Keratinocyte (primary cell): ENCODE data around the gene SND1. TPM values are rescaled to one million over a fixed set of nuclear protein-coding genes. Genes with fewer than 3 reads are reported as not detected.

Experiments
- DNase-seq: peaks from one replicate; pipeline ENCODE4 v3.0.0-alpha.2; 2011; ENCODE audit warnings: low read depth, missing footprints, low spot score
- FAIRE-seq: peaks from 2 replicates; lab custom pipeline; 2011; peaks lifted over from hg19 to GRCh38; lab: Jason Lieb, UNC
- H2AFZ ChIP-seq: 2 replicates; pipeline ENCODE4 v1.6.0; 2012; ENCODE audit warnings: low read length, control low read depth, inconsistent platforms; ENCODE audit not compliant: control insufficient read depth
- H3K27ac ChIP-seq: 2 replicates; pipeline ENCODE4 v1.5.1; 2011; ENCODE audit warnings: low read length; ENCODE audit not compliant: control insufficient read depth, insufficient read depth
- H3K27me3 ChIP-seq: 3 replicates; pipeline ENCODE4 v1.6.0; 2011; ENCODE audit warnings: low read length; ENCODE audit not compliant: control insufficient read depth, insufficient read depth; ENCODE audit errors: extremely low read depth
- H3K36me3 ChIP-seq, 2 experiments: 2 replicates in 1 of 2; 3 replicates in 1 of 2; pipeline ENCODE4 v1.5.1; 2011; ENCODE audit warnings: low read length in 2 of 2, mild to moderate bottlenecking in 1 of 2; ENCODE audit not compliant: control insufficient read depth in 2 of 2, insufficient read depth in 2 of 2; ENCODE audit errors: extremely low read depth in 1 of 2
- H3K4me1 ChIP-seq: 3 replicates; pipeline ENCODE4 v1.5.1; 2011; ENCODE audit warnings: low read length; ENCODE audit not compliant: control insufficient read depth, insufficient read depth; ENCODE audit errors: extremely low read depth
- H3K4me2 ChIP-seq: 3 replicates; pipeline ENCODE4 v1.6.0; 2011; ENCODE audit warnings: low read depth, low read length; ENCODE audit not compliant: control insufficient read depth, insufficient read depth; ENCODE audit errors: extremely low read depth
- H3K4me3 ChIP-seq, 3 experiments: fragments of 200-600 bp in 1 of 3; sonication (generic) in 1 of 3; 2 replicates in 2 of 3; 3 replicates in 1 of 3; pipeline ENCODE4 v1.5.1; 2011 to 2016; ENCODE audit warnings: low read length in 3 of 3, mild to moderate bottlenecking in 3 of 3, control low read depth in 2 of 3, inconsistent platforms in 1 of 3, low read depth in 1 of 3, mixed read lengths in 1 of 3, mixed run types in 1 of 3, moderate library complexity in 1 of 3; ENCODE audit not compliant: control insufficient read depth in 2 of 3, insufficient read depth in 2 of 3; ENCODE audit errors: extremely low read depth in 1 of 3
- H3K79me2 ChIP-seq: 2 replicates; pipeline ENCODE4 v1.6.0; 2012; ENCODE audit warnings: low read length; ENCODE audit not compliant: control insufficient read depth, insufficient read depth
- H3K9ac ChIP-seq: 3 replicates; pipeline ENCODE4 v1.6.0; 2011; ENCODE audit warnings: low read length; ENCODE audit not compliant: control insufficient read depth, insufficient read depth; ENCODE audit errors: extremely low read depth
- H3K9me1 ChIP-seq: 3 replicates; pipeline ENCODE4 v1.6.0; 2011; ENCODE audit warnings: low read length; ENCODE audit not compliant: control insufficient read depth, insufficient read depth; ENCODE audit errors: extremely low read depth
- H3K9me3 ChIP-seq: 2 replicates; pipeline ENCODE4 v1.5.1; 2012; ENCODE audit warnings: low read depth, low read length; ENCODE audit not compliant: control insufficient read depth
- H4K20me1 ChIP-seq: 3 replicates; pipeline ENCODE4 v1.6.0; 2011; ENCODE audit warnings: low read length; ENCODE audit not compliant: control insufficient read depth, insufficient read depth; ENCODE audit errors: extremely low read depth
- CTCF ChIP-seq, 3 experiments: IDR thresholded peaks in 1 of 3; conservative IDR thresholded peaks in 1 of 3; optimal IDR thresholded peaks in 1 of 3; 2 replicates in 2 of 3; 3 replicates in 1 of 3; pipeline versions ENCODE3 to v1.5.1; 2011; ENCODE audit warnings: low read length in 3 of 3, mild to moderate bottlenecking in 3 of 3, moderate library complexity in 2 of 3, control low read depth in 1 of 3, inconsistent platforms in 1 of 3; ENCODE audit not compliant: insufficient read depth in 2 of 3; ENCODE audit errors: extremely low read depth in 1 of 3
- EZH2 ChIP-seq: IDR thresholded peaks from one replicate; pipeline ENCODE4 v1.6.1; 2012; ENCODE audit warnings: inconsistent platforms, mild to moderate bottlenecking, low read length, moderate library complexity
- dilution Hi-C: fragments of 300-500 bp; cut with MboI; formaldehyde crosslinking; loops from one replicate; pipeline ENCODE4 v1.7.0; 2020; ENCODE audit warnings: low sequenced_read_pairs; ENCODE audit not compliant: extremely low pct_ligation_motif_present
- polyA plus RNA-seq, 5 experiments: library from polyadenylated mRNA; depleted of rRNA in 3 of 5; stranded (reverse) in 3 of 5; stranded (forward) in 1 of 5; unstranded in 1 of 5; fragments of >200 nt; gene quantifications; 1 replicate in 1 of 5; 2 replicates in 3 of 5; 3 replicates in 1 of 5; pipeline versions ENCODE4 v1.2.1 to v1.2.3, GENCODE V29; 2011 to 2012; ENCODE audit warnings: missing spikeins in 2 of 5, low read depth in 1 of 5, low replicate concordance in 1 of 5

SND1 gene
- polyA plus RNA-seq, 1 donor (not counting 4 experiments of a cell fraction or from before 2014, with no cell fraction given) = 140 TPM

- FAIRE-seq (no peak), DNase-seq (no peak)
- Histone ChIP-seq H4K20me1 (no peaks in the 10 kb centered on the region), H2AFZ (no peak overlapping the region), H3K79me2 (no peaks in the 10 kb centered on the region), H3K27ac (no peak overlapping the region), H3K4me1 (no peaks in the 10 kb centered on the region), H3K9me1 (no peaks in the 10 kb centered on the region), H3K4me3 (no peak overlapping the region), H3K4me2 (no peak overlapping the region), H3K9ac (no peak overlapping the region), H3K36me3 (peaks cover 7 to 17% of the 10 kb centered on the region in 2 experiments), H3K9me3 (no peaks in the 10 kb centered on the region), H3K27me3 (no peaks in the 10 kb centered on the region)
- no peak for TF ChIP-seq CTCF (optimal IDR thresholded peaks at IDR 0.05 in 1 of 3, IDR thresholded peaks at IDR 0.05 in 1 of 3, conservative IDR thresholded peaks at IDR 0.05 in 1 of 3; ENCODE audit: extremely low read depth in 1 of 3, insufficient read depth in 2 of 3, low read length in 3 of 3)
- no peak for TF ChIP-seq EZH2
- dilution Hi-C loops = no loop called here
Observed at GRCh38 chr7:127996253-127997071, 344.5 kb downstream of the SND1 start.

- Histone ChIP-seq H3K9me1 (no peaks in the 10 kb centered on the region), H3K9ac (no peak overlapping the region), H3K9me3 (no peaks in the 10 kb centered on the region), H3K79me2 (no peaks in the 10 kb centered on the region), H3K27me3 (no peaks in the 10 kb centered on the region), H4K20me1 (no peaks in the 10 kb centered on the region), H2AFZ (no peak overlapping the region), H3K4me1 (no peaks in the 10 kb centered on the region), H3K4me2 (no peak overlapping the region), H3K36me3 (peaks cover 3 to 16% of the 10 kb centered on the region in 2 experiments), H3K27ac (no peak overlapping the region), H3K4me3 (no peak overlapping the region)
- no peak for DNase-seq
- FAIRE-seq = no peak
- TF ChIP-seq CTCF (optimal IDR thresholded peaks at IDR 0.05 in 1 of 3, IDR thresholded peaks at IDR 0.05 in 1 of 3, conservative IDR thresholded peaks at IDR 0.05 in 1 of 3; ENCODE audit: extremely low read depth in 1 of 3, insufficient read depth in 2 of 3, low read length in 3 of 3) (no peak), EZH2 (no peak)
- dilution Hi-C loops = no loop called here
Observed at GRCh38 chr7:127997226-127997922, 345.4 kb downstream of the SND1 start.
